ENCODE measurements around the gene SPG7. TPM values are rescaled to one million over a fixed set of nuclear protein-coding genes. Genes with fewer than 3 reads are reported as not detected.

SPG7 gene
- total RNA-seq, 1 experiment from 2014 or later, result 82.4 TPM

Other genes with a start within 250 kb of the SPG7 start
- gene ANKRD11, start 17.8 kb upstream of the SPG7 start, total RNA-seq (2022), result 218 and 237 TPM in 2 replicates
- gene RPL13, start 52.3 kb downstream of the SPG7 start, total RNA-seq (2022), result 3,133 and 3,148 TPM in 2 replicates
- gene CPNE7, start 67.4 kb downstream of the SPG7 start, total RNA-seq (2022), result 86.8 and 92.4 TPM in 2 replicates
- gene DPEP1, start 105.2 kb downstream of the SPG7 start, total RNA-seq (2022), result 0.29 and 0.82 TPM in 2 replicates
- gene CHMP1A, start 149.3 kb downstream of the SPG7 start, total RNA-seq (2022), result 59.7 and 62.4 TPM in 2 replicates
- 7.2 and 9.5 TPM in 2 replicates for gene SPATA33, start 149.4 kb downstream of the SPG7 start, total RNA-seq (2022)
- 73.0 and 83.4 TPM in 2 replicates for gene CDK10, start 178.3 kb downstream of the SPG7 start, total RNA-seq (2022)
- 12.1 and 12.5 TPM in 2 replicates for gene SPATA2L, start 193.3 kb downstream of the SPG7 start, total RNA-seq (2022)
- gene VPS9D1, start 212.5 kb downstream of the SPG7 start, total RNA-seq (2022), result 12.0 and 13.2 TPM in 2 replicates
- gene ZNF276, start 213.1 kb downstream of the SPG7 start, total RNA-seq (2022), result 32.7 and 33.6 TPM in 2 replicates